MCF 10A (cell line): ENCODE results near the gene TNRC6B. TPM values are rescaled to one million over a fixed set of nuclear protein-coding genes. Genes with fewer than 3 reads are reported as not detected.
"Not testable (repeated sequence)": the region's sequence is repeated elsewhere in the genome, so short reads cannot be mapped to it uniquely, and the experiment has no call there.

Experiments
- BruUV-seq: library from RNA; stranded (reverse); fragments of 400-500 nt; replicated peaks from 2 replicates; lab custom pipeline; 2021; lab: Mats Ljungman, UMichigan
- CTCF ChIA-PET: fragments of 300-600 bp; sonication (Branson Sonifier 250); formaldehyde crosslinking; extraction: SDS; loops from one replicate; lab custom pipeline; 2021; ENCODE audit warnings: antibody characterized with exemption, inconsistent platforms; lab: Yijun Ruan, JAX
- POLR2A ChIA-PET: fragments of 300-600, 350-650 bp; sonication (Branson Sonifier 250); formaldehyde crosslinking; extraction: SDS; loops from one replicate; lab custom pipeline; 2020; ENCODE audit warnings: antibody characterized with exemption, inconsistent platforms; lab: Yijun Ruan, JAX
- DNase-seq: peaks from one replicate; pipeline ENCODE4 v3.0.0-alpha.2; 2018; ENCODE audit not compliant: unreplicated experiment
- H3K27ac Mint-ChIP-seq: one replicate; pipeline ENCODE4 v1.8.0; 2022; ENCODE audit warnings: mild to moderate bottlenecking, low read depth, mixed read lengths; ENCODE audit not compliant: unreplicated experiment
- H3K27me3 Mint-ChIP-seq: one replicate; pipeline ENCODE4 v1.8.0; 2022; ENCODE audit warnings: mixed read lengths; ENCODE audit not compliant: insufficient read depth, unreplicated experiment
- H3K36me3 Mint-ChIP-seq: one replicate; pipeline ENCODE4 v1.8.0; 2022; ENCODE audit warnings: mild to moderate bottlenecking, moderate library complexity, mixed read lengths; ENCODE audit not compliant: insufficient read depth, unreplicated experiment
- H3K4me1 Mint-ChIP-seq: one replicate; pipeline ENCODE4 v1.8.0; 2022; ENCODE audit warnings: mixed read lengths; ENCODE audit not compliant: insufficient read depth, unreplicated experiment
- H3K4me3 Mint-ChIP-seq: one replicate; pipeline ENCODE4 v1.8.0; 2022; ENCODE audit warnings: mild to moderate bottlenecking, moderate library complexity, mixed read lengths; ENCODE audit not compliant: unreplicated experiment
- H3K9me3 Mint-ChIP-seq: one replicate; pipeline ENCODE4 v1.8.0; 2022; ENCODE audit warnings: mixed read lengths; ENCODE audit not compliant: unreplicated experiment
- CTCF ChIP-seq: fragments of 200-600 bp; IDR thresholded peaks from one replicate; pipeline ENCODE4 v1.8.0; 2022; ENCODE audit warnings: antibody characterized with exemption, mild to moderate bottlenecking; ENCODE audit not compliant: unreplicated experiment
- intact Hi-C: fragments of 100-400 bp; cut with micrococcal nuclease; formaldehyde crosslinking; loops from 2 replicates; pipeline ENCODE4 v1.14.1; 2022
- total RNA-seq: library from RNA; stranded (reverse); gene quantifications from 2 replicates; pipeline ENCODE4 v1.2.3, GENCODE V29; 2022

The TNRC6B gene
- total RNA-seq, 1 experiment from 2014 or later, result 27.1 TPM

- Mint-ChIP-seq H3K4me1 (no peaks in the 10 kb centered on the region), H3K4me3 (no peak overlapping the region), H3K36me3 (no peaks in the 10 kb centered on the region), H3K27ac (no peak overlapping the region), H3K27me3 (no peaks in the 10 kb centered on the region), H3K9me3 (no peaks in the 10 kb centered on the region)
- POLR2A ChIA-PET, result interaction anchor here (0.6 kb wide), 1 partner anchor 695 kb away, joined by 3 read pairs; no protein-coding TSS in a partner anchor
- CTCF ChIA-PET, result no interaction called here
- intact Hi-C loops, result no loop called here
- no TSS peak for BruUV-seq
- no peak for TF ChIP-seq CTCF
- no peak for DNase-seq
These were observed 30.1 kb upstream of the TNRC6B start for GRCh38 chr22:40147388-40148176.

GRCh38 chr22:40153192-40153591 is 24.5 kb upstream of the TNRC6B start:
- no TSS peak for BruUV-seq
- POLR2A ChIA-PET, result interaction anchor here (0.7 kb wide), 1 partner anchor 25 kb away, joined by 4 read pairs; the partner anchor contains the start of gene TNRC6B

GRCh38 chr22:40153705-40154104 is 24.0 kb upstream of the TNRC6B start:
- Mint-ChIP-seq H3K4me1 (no peaks in the 10 kb centered on the region), H3K27ac (no peak overlapping the region), H3K9me3 (no peaks in the 10 kb centered on the region), H3K4me3 (no peak overlapping the region), H3K27me3 (no peaks in the 10 kb centered on the region), H3K36me3 (no peaks in the 10 kb centered on the region)
- no peak for TF ChIP-seq CTCF
- DNase-seq, result no peak
- intact Hi-C loops, result no loop called here
- POLR2A ChIA-PET, result interaction anchor here (0.7 kb wide), 1 partner anchor 24 kb away, joined by 4 read pairs; the partner anchor contains the start of gene TNRC6B
- CTCF ChIA-PET, result interaction anchor here (0.6 kb wide), 1 partner anchor 502 kb away, joined by 3 read pairs; no protein-coding TSS in a partner anchor
- no TSS peak for BruUV-seq

More at GRCh38 chr22:40153192-40153591, 24.5 kb upstream of the TNRC6B start:
- CTCF ChIA-PET, result interaction anchor here (0.6 kb wide), 1 partner anchor 502 kb away, joined by 3 read pairs; no protein-coding TSS in a partner anchor
- H3K27ac Mint-ChIP-seq, result no peak overlapping the region
- no peaks in the 10 kb centered on the region for H3K4me1 Mint-ChIP-seq
- TF ChIP-seq CTCF, result no peak
- no peaks in the 10 kb centered on the region for H3K36me3 Mint-ChIP-seq
- no peak for DNase-seq
- H3K9me3 Mint-ChIP-seq, result no peaks in the 10 kb centered on the region
- intact Hi-C loops, result no loop called here
- no peaks in the 10 kb centered on the region for H3K27me3 Mint-ChIP-seq
- no peak overlapping the region for H3K4me3 Mint-ChIP-seq

GRCh38 chr22:40156001-40156516 is 21.7 kb upstream of the TNRC6B start:
- BruUV-seq, result no TSS peak
- intact Hi-C loops, result no loop called here
- ChIA-PET POLR2A (interaction anchor here (0.6 to 2.2 kb wide), 3 partner anchors 21 to 78 kb away, joined by 3 to 6 read pairs (median 4); partner anchors contain the start of gene TNRC6B), CTCF (no interaction called here)
- Mint-ChIP-seq H3K27ac (no peak overlapping the region), H3K4me3 (no peak overlapping the region), H3K36me3 (peaks cover 7% of the 10 kb centered on the region), H3K9me3 (no peaks in the 10 kb centered on the region), H3K27me3 (no peaks in the 10 kb centered on the region), H3K4me1 (no peaks in the 10 kb centered on the region)
- DNase-seq, result peak; percentile 82
- peak; percentile 13 for TF ChIP-seq CTCF

- CTCF ChIA-PET, intact Hi-C loops, DNase-seq, H3K9me3 Mint-ChIP-seq, H3K27ac Mint-ChIP-seq, H3K4me3 Mint-ChIP-seq, BruUV-seq, H3K4me1 Mint-ChIP-seq, H3K27me3 Mint-ChIP-seq, H3K36me3 Mint-ChIP-seq: not testable (repeated sequence)
- POLR2A ChIA-PET, result interaction anchor here (2.2 kb wide), 1 partner anchor 22 kb away, joined by 4 read pairs; no protein-coding TSS in a partner anchor
These were observed 21.0 kb upstream of the TNRC6B start for GRCh38 chr22:40156682-40157081.
